Measurements from ENCODE around the gene USP32. TPM values are rescaled to one million over a fixed set of nuclear protein-coding genes. Genes with fewer than 3 reads are reported as not detected.

USP32 gene
- polyA plus RNA-seq, 1 donor (not counting 4 experiments of a cell fraction or from before 2014, with no cell fraction given) = 37.6 TPM

- Histone ChIP-seq H4K20me1 (ENCODE audit: control insufficient read depth, extremely low read depth, insufficient read depth, low read length) (peaks cover 6% of the 10 kb centered on the region), H3K9ac (ENCODE audit: control insufficient read depth, extremely low read depth, insufficient read depth, low read length) (no peak overlapping the region), H3K4me2 (ENCODE audit: control insufficient read depth, extremely low read depth, insufficient read depth, low read depth, low read length) (no peak overlapping the region), H3K9me3 (ENCODE audit: control insufficient read depth, low read depth, low read length) (no peaks in the 10 kb centered on the region), H3K4me1 (ENCODE audit: control insufficient read depth, extremely low read depth, insufficient read depth, low read length) (peaks cover 2% of the 10 kb centered on the region), H3K4me3 (ENCODE audit: control insufficient read depth in 2 of 3, extremely low read depth in 1 of 3, insufficient read depth in 2 of 3, low read depth in 1 of 3, low read length in 3 of 3) (no peak overlapping the region), H3K9me1 (ENCODE audit: control insufficient read depth, extremely low read depth, insufficient read depth, low read length) (no peaks in the 10 kb centered on the region), H2AFZ (ENCODE audit: control insufficient read depth, low read length) (no peak overlapping the region), H3K36me3 (ENCODE audit: control insufficient read depth in 2 of 2, extremely low read depth in 1 of 2, insufficient read depth in 2 of 2, low read length in 2 of 2) (peaks cover 0 to 1% of the 10 kb centered on the region in 2 experiments), H3K79me2 (ENCODE audit: control insufficient read depth, insufficient read depth, low read length) (peaks cover 21% of the 10 kb centered on the region), H3K27me3 (ENCODE audit: control insufficient read depth, extremely low read depth, insufficient read depth, low read length) (no peaks in the 10 kb centered on the region), H3K27ac (ENCODE audit: control insufficient read depth, insufficient read depth, low read length) (no peak overlapping the region)
- no peak for FAIRE-seq
- DNase-seq (ENCODE audit: low read depth, low spot score) = no peak
- TF ChIP-seq EZH2 (IDR thresholded peaks at IDR 0.05; ENCODE audit: low read length) = no peak
- no peak for TF ChIP-seq CTCF (optimal IDR thresholded peaks at IDR 0.05 in 1 of 3, IDR thresholded peaks at IDR 0.05 in 1 of 3, conservative IDR thresholded peaks at IDR 0.05 in 1 of 3; ENCODE audit: extremely low read depth in 1 of 3, insufficient read depth in 2 of 3, low read length in 3 of 3)
- dilution Hi-C loops (cut with MboI; ENCODE audit: extremely low pct_ligation_motif_present, low sequenced_read_pairs) = no loop called here
These were observed 59.4 kb downstream of the USP32 start for GRCh38 chr17:60332574-60332973.

GRCh38 chr17:60330731-60331130, 61.2 kb downstream of the USP32 start:
- Histone ChIP-seq H3K4me3 (ENCODE audit: control insufficient read depth in 2 of 3, extremely low read depth in 1 of 3, insufficient read depth in 2 of 3, low read depth in 1 of 3, low read length in 3 of 3) (no peak overlapping the region), H3K9me3 (ENCODE audit: control insufficient read depth, low read depth, low read length) (no peaks in the 10 kb centered on the region), H3K9me1 (ENCODE audit: control insufficient read depth, extremely low read depth, insufficient read depth, low read length) (no peaks in the 10 kb centered on the region), H3K36me3 (ENCODE audit: control insufficient read depth in 2 of 2, extremely low read depth in 1 of 2, insufficient read depth in 2 of 2, low read length in 2 of 2) (peaks cover 0 to 1% of the 10 kb centered on the region in 2 experiments), H3K4me1 (ENCODE audit: control insufficient read depth, extremely low read depth, insufficient read depth, low read length) (peaks cover 2% of the 10 kb centered on the region), H3K4me2 (ENCODE audit: control insufficient read depth, extremely low read depth, insufficient read depth, low read depth, low read length) (no peak overlapping the region), H3K79me2 (ENCODE audit: control insufficient read depth, insufficient read depth, low read length) (peaks cover 21% of the 10 kb centered on the region), H4K20me1 (ENCODE audit: control insufficient read depth, extremely low read depth, insufficient read depth, low read length) (peaks cover 6% of the 10 kb centered on the region), H3K27ac (ENCODE audit: control insufficient read depth, insufficient read depth, low read length) (no peak overlapping the region), H3K9ac (ENCODE audit: control insufficient read depth, extremely low read depth, insufficient read depth, low read length) (no peak overlapping the region), H2AFZ (ENCODE audit: control insufficient read depth, low read length) (no peak overlapping the region), H3K27me3 (ENCODE audit: control insufficient read depth, extremely low read depth, insufficient read depth, low read length) (no peaks in the 10 kb centered on the region)
- no peak for DNase-seq (ENCODE audit: low read depth, low spot score)
- no peak for TF ChIP-seq EZH2 (IDR thresholded peaks at IDR 0.05; ENCODE audit: low read length)
- TF ChIP-seq CTCF (optimal IDR thresholded peaks at IDR 0.05 in 1 of 3, IDR thresholded peaks at IDR 0.05 in 1 of 3, conservative IDR thresholded peaks at IDR 0.05 in 1 of 3; ENCODE audit: extremely low read depth in 1 of 3, insufficient read depth in 2 of 3, low read length in 3 of 3) = no peak
- no peak for FAIRE-seq
- dilution Hi-C loops (cut with MboI; ENCODE audit: extremely low pct_ligation_motif_present, low sequenced_read_pairs) = no loop called here
